Lower leg skin (tissue), 3 donors: ENCODE measurements around the gene MS4A5.

Experiments used
- POLR2A ChIP-seq, 2 donors: fragments of 450-650 bp; IDR thresholded peaks; one replicate each; pipeline ENCODE4 v1.6.1; 2016 to 2017; ENCODE audit warnings: antibody characterized with exemption in 2 of 2, mild to moderate bottlenecking in 1 of 2, moderate library complexity in 1 of 2
- TF ChIP-seq, protein P1 (sequence below), 3 donors: fragments of 450-650 bp; IDR thresholded peaks; one replicate each; pipeline ENCODE4 v1.5.1; 2016; ENCODE audit warnings: antibody characterized with exemption in 3 of 3, mild to moderate bottlenecking in 3 of 3, moderate library complexity in 2 of 3

DNA sequence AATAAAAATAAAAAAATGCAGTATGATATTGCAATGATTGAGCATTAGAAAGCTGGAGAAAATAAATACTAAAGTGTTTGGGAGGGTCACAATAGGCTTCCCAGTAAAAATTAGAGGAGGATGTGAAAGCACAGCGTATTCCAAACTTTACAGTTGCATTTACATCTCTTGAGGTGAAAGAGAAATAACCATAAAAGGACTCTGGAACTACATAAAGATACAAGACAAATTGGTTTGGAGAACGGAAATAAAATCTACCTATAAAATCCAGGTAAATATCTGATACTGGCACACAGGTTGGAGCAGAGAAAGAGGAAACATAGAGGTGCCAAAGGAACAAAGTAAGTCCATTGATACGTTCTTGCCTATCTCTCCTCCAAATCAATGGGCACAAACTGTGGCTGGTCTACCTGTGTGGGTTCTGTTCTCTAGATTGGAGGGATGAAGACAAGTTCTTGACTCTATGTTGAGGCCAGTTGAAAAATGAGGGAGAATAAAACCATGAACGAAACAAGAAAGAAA, 63.2 kb downstream of the MS4A5 start, which contains the start of gene MS4A12:
- TF ChIP-seq, protein P1, sequence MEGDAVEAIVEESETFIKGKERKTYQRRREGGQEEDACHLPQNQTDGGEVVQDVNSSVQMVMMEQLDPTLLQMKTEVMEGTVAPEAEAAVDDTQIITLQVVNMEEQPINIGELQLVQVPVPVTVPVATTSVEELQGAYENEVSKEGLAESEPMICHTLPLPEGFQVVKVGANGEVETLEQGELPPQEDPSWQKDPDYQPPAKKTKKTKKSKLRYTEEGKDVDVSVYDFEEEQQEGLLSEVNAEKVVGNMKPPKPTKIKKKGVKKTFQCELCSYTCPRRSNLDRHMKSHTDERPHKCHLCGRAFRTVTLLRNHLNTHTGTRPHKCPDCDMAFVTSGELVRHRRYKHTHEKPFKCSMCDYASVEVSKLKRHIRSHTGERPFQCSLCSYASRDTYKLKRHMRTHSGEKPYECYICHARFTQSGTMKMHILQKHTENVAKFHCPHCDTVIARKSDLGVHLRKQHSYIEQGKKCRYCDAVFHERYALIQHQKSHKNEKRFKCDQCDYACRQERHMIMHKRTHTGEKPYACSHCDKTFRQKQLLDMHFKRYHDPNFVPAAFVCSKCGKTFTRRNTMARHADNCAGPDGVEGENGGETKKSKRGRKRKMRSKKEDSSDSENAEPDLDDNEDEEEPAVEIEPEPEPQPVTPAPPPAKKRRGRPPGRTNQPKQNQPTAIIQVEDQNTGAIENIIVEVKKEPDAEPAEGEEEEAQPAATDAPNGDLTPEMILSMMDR (IDR thresholded peaks at IDR 0.05), result no peak
- TF ChIP-seq POLR2A (IDR thresholded peaks at IDR 0.05), result no peak
